ENCODE measurements around the gene MRGPRF.

Gene MRGPRF

DNA sequence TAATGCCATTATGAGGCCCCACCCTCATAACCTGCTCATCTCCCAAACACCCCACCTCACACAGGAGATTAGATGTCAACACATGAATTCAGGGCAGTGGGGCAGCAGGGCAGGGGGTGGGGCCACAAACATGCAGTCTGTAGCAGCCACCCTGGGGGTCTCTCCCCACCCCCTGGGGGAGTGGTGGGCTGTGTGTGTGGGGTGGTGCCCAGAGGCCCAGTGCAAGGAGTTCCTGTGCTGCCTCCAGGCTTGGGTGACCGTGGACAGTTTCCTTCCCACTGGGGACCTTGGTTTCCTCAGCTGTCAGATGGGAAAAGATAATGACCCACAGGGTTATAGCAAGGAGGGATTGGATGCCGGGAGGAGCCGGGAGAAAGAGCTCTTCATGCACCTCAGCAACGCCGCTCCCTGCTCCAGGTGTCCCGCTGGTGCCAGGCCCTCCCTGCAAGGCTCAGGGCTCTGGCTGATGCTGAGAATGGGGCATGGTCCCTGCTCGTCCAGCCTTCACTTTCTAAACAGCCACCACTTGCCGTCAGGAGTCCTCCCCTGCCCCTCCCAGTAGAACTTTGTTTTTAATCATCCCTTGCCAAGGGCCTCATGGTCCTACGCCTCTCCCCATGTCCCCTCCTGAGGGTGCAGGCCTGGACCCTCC lies 2.0 kb upstream of the MRGPRF start:
- TF ChIP-seq, protein P1, sequence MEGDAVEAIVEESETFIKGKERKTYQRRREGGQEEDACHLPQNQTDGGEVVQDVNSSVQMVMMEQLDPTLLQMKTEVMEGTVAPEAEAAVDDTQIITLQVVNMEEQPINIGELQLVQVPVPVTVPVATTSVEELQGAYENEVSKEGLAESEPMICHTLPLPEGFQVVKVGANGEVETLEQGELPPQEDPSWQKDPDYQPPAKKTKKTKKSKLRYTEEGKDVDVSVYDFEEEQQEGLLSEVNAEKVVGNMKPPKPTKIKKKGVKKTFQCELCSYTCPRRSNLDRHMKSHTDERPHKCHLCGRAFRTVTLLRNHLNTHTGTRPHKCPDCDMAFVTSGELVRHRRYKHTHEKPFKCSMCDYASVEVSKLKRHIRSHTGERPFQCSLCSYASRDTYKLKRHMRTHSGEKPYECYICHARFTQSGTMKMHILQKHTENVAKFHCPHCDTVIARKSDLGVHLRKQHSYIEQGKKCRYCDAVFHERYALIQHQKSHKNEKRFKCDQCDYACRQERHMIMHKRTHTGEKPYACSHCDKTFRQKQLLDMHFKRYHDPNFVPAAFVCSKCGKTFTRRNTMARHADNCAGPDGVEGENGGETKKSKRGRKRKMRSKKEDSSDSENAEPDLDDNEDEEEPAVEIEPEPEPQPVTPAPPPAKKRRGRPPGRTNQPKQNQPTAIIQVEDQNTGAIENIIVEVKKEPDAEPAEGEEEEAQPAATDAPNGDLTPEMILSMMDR (IDR thresholded peaks at IDR 0.05; ENCODE audit: low read depth, low read length) = no peak
- no peak for DNase-seq (ENCODE audit: extremely low read depth, low read depth)

DNA sequence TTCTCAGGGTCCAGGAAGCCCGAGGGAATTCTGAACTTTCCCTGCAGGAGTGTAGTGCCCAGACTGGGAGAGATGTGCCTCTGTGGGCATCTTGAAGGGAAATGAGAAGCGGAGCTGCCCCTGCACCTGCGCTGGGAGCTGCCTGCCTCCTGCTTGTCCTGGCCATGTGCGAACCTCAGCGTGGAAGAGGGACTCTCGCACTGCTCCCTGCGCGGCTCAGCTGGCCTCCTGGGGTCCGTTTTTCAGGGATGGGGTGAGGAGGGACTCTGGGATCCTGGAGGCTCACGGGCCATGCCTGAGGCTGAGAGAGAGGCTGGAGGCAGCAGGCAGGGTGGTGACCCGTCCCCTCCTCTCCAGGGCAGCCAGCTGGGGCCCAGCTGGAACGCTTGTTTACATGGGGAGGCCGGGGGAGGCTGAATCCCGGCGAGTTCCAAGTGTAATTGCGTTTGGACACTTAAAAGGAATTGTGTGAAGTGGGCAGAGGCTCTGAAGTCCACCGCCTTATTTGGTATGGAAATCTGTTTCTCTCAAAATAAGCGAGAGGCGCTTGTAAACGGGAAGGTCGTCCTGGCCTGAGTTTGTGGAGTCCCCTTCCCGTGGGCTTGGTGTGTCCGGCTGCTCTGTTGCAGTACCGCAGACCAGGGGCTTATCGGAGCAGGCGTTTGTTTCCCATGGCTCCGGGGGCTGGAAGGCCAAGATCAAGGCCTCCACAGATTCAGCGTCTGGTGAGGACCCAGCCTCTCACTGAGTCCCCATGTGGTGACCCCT lies 1.2 kb upstream of the MRGPRF start:
- TF ChIP-seq, protein P1 (IDR thresholded peaks at IDR 0.05; ENCODE audit: low read depth, low read length) = no peak

DNA sequence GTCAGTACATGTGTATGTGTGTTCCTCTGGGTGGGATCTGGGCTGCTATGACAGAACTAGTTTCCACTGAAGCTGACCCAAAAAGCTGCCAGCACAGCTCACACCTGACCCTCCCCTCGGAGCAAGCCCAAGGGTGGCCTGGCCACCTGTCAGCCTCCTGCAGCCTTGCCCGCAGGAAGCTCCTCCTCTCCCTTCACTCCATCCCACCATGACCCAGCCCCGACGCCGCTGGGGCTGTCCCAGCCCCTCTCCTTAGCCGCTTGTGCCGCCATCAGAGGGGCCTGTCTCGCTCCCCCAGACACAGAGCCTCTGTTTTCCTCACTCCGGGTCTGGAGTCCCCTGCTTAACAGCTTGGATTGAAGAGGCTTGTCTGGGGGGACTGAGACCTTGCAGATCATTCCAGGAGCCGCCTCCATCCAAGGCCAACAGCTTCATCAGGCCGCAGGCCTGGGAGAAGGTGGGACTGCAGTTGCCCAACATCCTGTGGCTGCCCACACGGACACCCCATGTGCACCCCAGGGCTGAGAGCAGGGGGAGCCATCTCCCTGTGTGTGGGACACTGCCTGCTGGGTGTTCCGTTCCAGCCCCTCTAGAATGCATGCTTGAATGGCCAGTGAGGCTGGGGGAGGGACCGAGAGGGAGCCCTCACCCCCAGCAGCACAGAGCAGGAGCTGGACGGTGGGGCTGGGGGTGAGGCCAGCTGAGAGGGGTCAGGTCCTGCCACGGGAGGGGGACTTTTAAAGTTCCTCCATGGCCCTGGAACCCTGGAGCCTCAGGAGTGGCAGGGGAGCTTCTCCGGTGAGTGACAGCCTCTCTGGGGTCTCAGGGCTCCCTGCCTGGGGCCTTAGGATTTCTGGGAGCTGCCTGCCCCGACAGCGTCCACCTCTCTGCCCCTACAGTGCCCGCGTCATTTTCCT lies 696 bp downstream of the MRGPRF start:
- no peak for DNase-seq (ENCODE audit: extremely low read depth, low read depth)
- TF ChIP-seq, protein P1 (IDR thresholded peaks at IDR 0.05; ENCODE audit: low read depth, low read length) = no peak

More for the DNA sequence above, 1.2 kb upstream of the MRGPRF start:
- DNase-seq (ENCODE audit: extremely low read depth, low read depth) = no peak

DNA sequence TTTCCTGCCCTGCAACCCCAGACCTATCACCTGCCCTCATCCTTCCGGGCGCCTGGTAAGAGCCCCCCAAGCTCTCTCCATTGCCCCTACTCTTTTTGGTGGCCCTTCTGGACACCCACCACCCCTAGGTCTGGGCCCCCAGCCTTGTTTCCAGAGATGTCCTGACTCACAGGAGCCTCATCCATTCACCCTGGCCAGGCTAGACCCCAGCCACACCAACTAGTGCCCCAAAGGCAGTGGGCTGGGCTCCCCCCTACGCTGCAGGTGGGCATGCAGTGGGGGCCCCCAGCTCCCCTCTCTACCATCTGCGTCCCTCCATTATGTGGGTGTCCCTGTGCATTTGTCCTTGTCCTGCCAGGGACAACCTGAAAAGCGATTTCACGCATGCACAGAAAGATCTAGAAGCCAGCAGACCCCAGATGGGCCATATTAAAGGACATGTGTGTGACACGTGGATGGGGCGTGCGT lies 1.4 kb downstream of the MRGPRF start:
- TF ChIP-seq, protein P1 (IDR thresholded peaks at IDR 0.05; ENCODE audit: low read depth, low read length) = no peak
- no peak for DNase-seq (ENCODE audit: extremely low read depth, low read depth)

DNA sequence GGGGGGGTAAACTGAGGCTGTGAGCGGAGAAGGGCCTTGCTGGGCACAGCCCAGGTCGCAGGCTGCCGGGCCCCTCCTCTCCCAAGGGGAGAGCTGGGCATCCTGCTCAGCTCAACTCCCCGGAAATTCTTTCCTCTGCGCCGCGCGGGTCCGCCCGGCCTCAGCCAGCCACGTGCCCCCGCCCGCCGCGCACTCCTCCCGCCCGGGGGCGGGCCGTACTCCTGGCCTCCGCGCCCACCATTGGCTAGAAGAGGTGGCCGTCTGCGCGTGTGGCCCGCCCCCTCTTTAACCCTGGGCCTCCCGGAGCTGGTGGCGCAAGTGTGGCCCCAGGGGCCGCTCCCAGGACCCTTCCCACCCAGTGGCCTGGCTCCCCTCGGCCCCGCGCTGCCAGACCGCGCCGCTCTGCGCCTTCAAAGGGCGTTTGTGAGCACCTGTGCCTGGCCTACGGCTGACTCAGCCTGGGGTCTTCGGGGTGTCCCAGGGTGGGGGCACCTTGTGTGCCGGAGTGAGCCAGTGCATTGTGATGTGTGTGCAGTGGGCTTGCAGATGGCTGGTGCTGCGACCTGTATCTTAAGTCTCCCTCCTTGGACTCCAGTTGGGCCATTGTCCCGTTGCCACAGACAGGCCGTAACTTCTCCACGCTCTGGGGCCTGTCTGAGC lies 2.0 kb downstream of the MRGPRF start:
- DNase-seq (ENCODE audit: extremely low read depth, low read depth) = peak; percentile 54

DNA sequence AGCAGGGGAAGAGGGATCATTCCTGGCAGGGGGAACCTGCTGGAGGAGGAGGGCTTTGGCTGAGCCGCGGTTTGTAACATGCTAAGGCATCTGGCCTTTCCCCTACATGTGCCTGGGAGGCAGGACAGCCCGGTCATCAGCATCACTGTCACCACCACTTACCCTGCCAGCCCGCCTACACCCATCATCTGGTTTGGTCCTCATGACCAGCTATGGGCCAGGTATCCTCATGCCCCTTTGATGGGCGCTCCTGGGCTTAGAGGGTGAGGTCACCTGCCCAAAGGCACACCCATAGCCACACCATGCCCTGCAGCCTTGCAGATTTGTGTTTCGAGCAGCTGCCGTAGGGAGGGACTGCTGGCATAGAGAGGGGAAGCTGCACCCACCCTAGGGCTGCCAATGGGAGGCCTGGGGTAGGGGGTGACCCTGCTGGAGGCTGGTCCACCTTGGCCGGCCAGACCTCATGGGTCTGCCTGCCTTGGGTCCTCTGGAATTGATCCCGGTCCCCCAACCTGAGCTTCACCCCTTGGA lies 2.6 kb downstream of the MRGPRF start:
- TF ChIP-seq, protein P1 (IDR thresholded peaks at IDR 0.05; ENCODE audit: low read depth, low read length) = no peak
- DNase-seq (ENCODE audit: extremely low read depth, low read depth) = no peak

More for the DNA sequence above, 2.0 kb downstream of the MRGPRF start:
- TF ChIP-seq, protein P1 (IDR thresholded peaks at IDR 0.05; ENCODE audit: low read depth, low read length) = no peak

Measured in AG09319 (cell line).